ENCODE results near the gene JMJD6. TPM values are rescaled to one million over a fixed set of nuclear protein-coding genes. Genes with fewer than 3 reads are reported as not detected.
"Not testable (repeated sequence)": the region's sequence is repeated elsewhere in the genome, so short reads cannot be mapped to it uniquely, and the experiment has no call there.

JMJD6 gene
- total RNA-seq: 83.5 and 84.9 TPM in 2 replicates

- DNase-seq (ENCODE audit: low spot score): peak; percentile 96
- no peaks in the 10 kb centered on the region for H3K27me3 Mint-ChIP-seq (ENCODE audit: low read depth)
- no peaks in the 10 kb centered on the region for H3K9me3 Mint-ChIP-seq
- peak within 1 kb of the TSS; percentile 93 for H3K27ac Mint-ChIP-seq
- peak within 1 kb of the TSS; percentile 91 for H3K4me3 Mint-ChIP-seq (ENCODE audit: low read depth)
- intact Hi-C loops (cut with micrococcal nuclease): loop anchor here (1.0 to 5.0 kb wide), 5 partner anchors 11 to 949 kb away; partner anchors contain the start of genes MXRA7 and SRSF2
- peaks cover 27% of the 10 kb centered on the region for H3K4me1 Mint-ChIP-seq (ENCODE audit: low read depth)
- H3K36me3 Mint-ChIP-seq (ENCODE audit: low read depth): peaks cover 73% of the 10 kb centered on the region
Measured at GRCh38 chr17:76726231-76726775, at the start of gene JMJD6. TSS of gene JMJD6 (minus strand) at chr17:76726606. CDS start at chr17:76726475, 131 bp downstream.

- H3K27me3 Mint-ChIP-seq (ENCODE audit: low read depth): no peaks in the 10 kb centered on the region
- peak overlapping the region; percentile 1 for H3K27ac Mint-ChIP-seq
- H3K9me3 Mint-ChIP-seq: no peaks in the 10 kb centered on the region
- H3K4me1 Mint-ChIP-seq (ENCODE audit: low read depth): peaks cover 18% of the 10 kb centered on the region
- peaks cover 58% of the 10 kb centered on the region for H3K36me3 Mint-ChIP-seq (ENCODE audit: low read depth)
- intact Hi-C loops (cut with micrococcal nuclease): no loop called here
- no peak overlapping the region for H3K4me3 Mint-ChIP-seq (ENCODE audit: low read depth)
- DNase-seq (ENCODE audit: low spot score): no peak
Measured at GRCh38 chr17:76775021-76775600, 48.7 kb upstream of the JMJD6 start.

DNA sequence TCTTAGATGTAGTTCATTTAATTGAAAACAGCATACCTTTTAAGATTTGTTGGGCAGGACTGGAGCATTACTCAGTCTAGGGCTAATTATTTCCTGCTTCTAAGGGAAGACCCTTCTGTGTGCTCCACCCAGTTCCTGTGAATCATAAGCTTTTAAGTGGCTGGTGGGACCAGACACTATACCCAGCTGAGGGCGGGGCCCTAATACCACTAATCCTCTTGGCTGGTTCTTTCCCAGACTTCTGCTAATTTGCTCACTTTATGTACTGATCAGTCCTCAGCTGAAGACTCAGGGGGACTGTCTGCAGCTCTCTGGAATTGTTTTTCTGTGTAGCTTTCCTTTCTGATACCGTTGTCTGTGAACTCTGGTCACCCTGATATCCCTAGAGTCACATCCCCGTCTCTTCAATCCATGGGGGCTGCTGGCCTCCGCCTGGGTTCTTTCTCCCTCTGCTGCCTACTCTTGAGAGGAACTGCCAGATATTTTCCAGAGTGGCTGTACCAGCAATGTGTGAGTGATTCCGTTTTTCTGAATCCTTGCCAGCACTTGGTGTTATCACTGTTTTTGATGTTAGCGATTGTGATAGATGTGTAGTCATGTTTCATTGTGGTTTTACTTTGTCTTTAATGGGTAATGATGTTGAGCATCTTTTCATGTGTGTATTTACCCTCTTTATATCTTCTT lies 46.6 kb upstream of the JMJD6 start:
- H3K36me3 Mint-ChIP-seq (ENCODE audit: low read depth): peaks cover 55% of the 10 kb centered on the region
- H3K4me1 Mint-ChIP-seq (ENCODE audit: low read depth): peaks cover 18% of the 10 kb centered on the region
- intact Hi-C loops (cut with micrococcal nuclease): no loop called here
- DNase-seq (ENCODE audit: low spot score): peak; percentile 16
- peak overlapping the region; percentile 35 for H3K4me3 Mint-ChIP-seq (ENCODE audit: low read depth)
- peak overlapping the region; percentile 80 for H3K27ac Mint-ChIP-seq
- H3K9me3 Mint-ChIP-seq: no peaks in the 10 kb centered on the region
- H3K27me3 Mint-ChIP-seq (ENCODE audit: low read depth): no peaks in the 10 kb centered on the region

- no peak overlapping the region for H3K4me3 Mint-ChIP-seq (ENCODE audit: low read depth)
- no peaks in the 10 kb centered on the region for H3K27me3 Mint-ChIP-seq (ENCODE audit: low read depth)
- no peaks in the 10 kb centered on the region for H3K9me3 Mint-ChIP-seq
- intact Hi-C loops (cut with micrococcal nuclease): no loop called here
- H3K4me1 Mint-ChIP-seq (ENCODE audit: low read depth): peaks cover 4% of the 10 kb centered on the region
- peaks cover 21% of the 10 kb centered on the region for H3K36me3 Mint-ChIP-seq (ENCODE audit: low read depth)
- H3K27ac Mint-ChIP-seq: no peak overlapping the region
- no peak for DNase-seq (ENCODE audit: low spot score)
Measured at GRCh38 chr17:76758570-76758969, 32.2 kb upstream of the JMJD6 start.

- Mint-ChIP-seq H3K9me3 (no peaks in the 10 kb centered on the region), H3K4me3 (ENCODE audit: low read depth) (no peak overlapping the region), H3K4me1 (ENCODE audit: low read depth) (peaks cover 16% of the 10 kb centered on the region), H3K36me3 (ENCODE audit: low read depth) (peaks cover 31% of the 10 kb centered on the region), H3K27me3 (ENCODE audit: low read depth) (no peaks in the 10 kb centered on the region), H3K27ac (no peak overlapping the region)
- no peak for DNase-seq (ENCODE audit: low spot score)
- intact Hi-C loops (cut with micrococcal nuclease): no loop called here
Measured at GRCh38 chr17:76757256-76757655, 30.9 kb upstream of the JMJD6 start.

DNA sequence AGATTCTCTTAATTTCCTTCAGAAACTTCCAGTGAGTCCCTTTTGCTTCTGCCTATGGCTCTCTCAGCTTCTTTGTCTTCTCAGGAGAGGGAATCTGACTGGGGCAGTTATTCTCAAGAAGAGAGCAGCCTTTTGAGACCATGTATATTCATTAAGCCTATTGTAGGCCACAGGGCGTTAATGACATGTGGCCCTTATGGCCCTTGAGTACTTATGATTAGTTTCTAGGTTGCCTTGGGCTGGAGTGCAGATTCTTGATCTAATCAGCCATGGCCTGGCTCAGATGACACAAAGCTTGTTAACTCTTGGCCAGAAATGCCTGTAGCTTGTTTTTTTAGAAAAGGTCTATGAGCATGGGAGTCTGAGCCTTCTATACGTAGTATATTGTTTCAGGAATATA lies 28.9 kb upstream of the JMJD6 start:
- Mint-ChIP-seq H3K27me3 (ENCODE audit: low read depth) (no peaks in the 10 kb centered on the region), H3K27ac (no peak overlapping the region), H3K4me3 (ENCODE audit: low read depth) (no peak overlapping the region), H3K36me3 (ENCODE audit: low read depth) (peaks cover 31% of the 10 kb centered on the region), H3K4me1 (ENCODE audit: low read depth) (peaks cover 19% of the 10 kb centered on the region), H3K9me3 (no peaks in the 10 kb centered on the region)
- DNase-seq (ENCODE audit: low spot score): no peak
- intact Hi-C loops (cut with micrococcal nuclease): no loop called here

GRCh38 chr17:76753061-76753961 lies 26.9 kb upstream of the JMJD6 start:
- DNase-seq (ENCODE audit: low spot score): peak; percentile 14
- intact Hi-C loops (cut with micrococcal nuclease): loop anchor here (1.0 to 2.0 kb wide), 2 partner anchors 15 to 27 kb away; partner anchors contain the start of genes JMJD6, METTL23 and MFSD11
- Mint-ChIP-seq H3K4me1 (ENCODE audit: low read depth) (peaks cover 19% of the 10 kb centered on the region), H3K9me3 (no peaks in the 10 kb centered on the region), H3K27me3 (ENCODE audit: low read depth) (no peaks in the 10 kb centered on the region), H3K4me3 (ENCODE audit: low read depth) (peak overlapping the region; percentile 83), H3K36me3 (ENCODE audit: low read depth) (peaks cover 34% of the 10 kb centered on the region), H3K27ac (peak overlapping the region; percentile 84)

- Mint-ChIP-seq H3K4me3 (ENCODE audit: low read depth) (peak overlapping the region; percentile 55), H3K27me3 (ENCODE audit: low read depth) (no peaks in the 10 kb centered on the region), H3K9me3 (no peaks in the 10 kb centered on the region), H3K36me3 (ENCODE audit: low read depth) (peaks cover 34% of the 10 kb centered on the region), H3K27ac (peak overlapping the region; percentile 76), H3K4me1 (ENCODE audit: low read depth) (peaks cover 19% of the 10 kb centered on the region)
- no peak for DNase-seq (ENCODE audit: low spot score)
- intact Hi-C loops (cut with micrococcal nuclease): loop anchor here (2.0 kb wide), 1 partner anchor 13 kb away; the partner anchor contains the start of gene MFSD11
Measured at GRCh38 chr17:76752006-76752405, 25.6 kb upstream of the JMJD6 start.

- intact Hi-C loops (cut with micrococcal nuclease): no loop called here
- Mint-ChIP-seq H3K27me3 (ENCODE audit: low read depth) (no peaks in the 10 kb centered on the region), H3K4me3 (ENCODE audit: low read depth) (no peak overlapping the region), H3K9me3 (no peaks in the 10 kb centered on the region), H3K36me3 (ENCODE audit: low read depth) (peaks cover 31% of the 10 kb centered on the region), H3K4me1 (ENCODE audit: low read depth) (peaks cover 19% of the 10 kb centered on the region), H3K27ac (no peak overlapping the region)
- no peak for DNase-seq (ENCODE audit: low spot score)
Measured at GRCh38 chr17:76751416-76751993, 25.1 kb upstream of the JMJD6 start.

DNA sequence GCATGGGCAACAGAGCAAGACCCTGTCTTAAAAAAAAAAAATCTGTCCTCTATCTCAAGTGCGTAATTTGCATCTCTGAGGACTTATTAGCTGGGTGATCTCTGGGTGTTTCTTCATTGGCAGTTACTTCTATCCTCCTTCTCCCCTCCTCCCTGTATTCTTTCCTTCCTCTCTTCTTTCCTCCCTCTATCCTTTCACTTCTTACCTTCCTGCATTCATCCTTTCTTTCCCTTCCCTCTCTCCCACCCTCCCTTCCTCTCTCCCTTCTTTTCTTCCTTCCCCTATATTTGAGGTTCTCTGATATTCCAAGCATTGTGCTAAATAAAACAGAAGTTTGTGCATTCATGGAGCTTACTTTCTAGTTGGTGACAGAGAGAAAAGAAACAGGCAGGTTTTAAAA lies 22.3 kb upstream of the JMJD6 start:
- no peak for DNase-seq (ENCODE audit: low spot score)
- no peaks in the 10 kb centered on the region for H3K27me3 Mint-ChIP-seq (ENCODE audit: low read depth)
- H3K4me3 Mint-ChIP-seq (ENCODE audit: low read depth): no peak overlapping the region
- H3K27ac Mint-ChIP-seq: no peak overlapping the region
- intact Hi-C loops (cut with micrococcal nuclease): no loop called here
- H3K9me3 Mint-ChIP-seq: no peaks in the 10 kb centered on the region
- H3K4me1 Mint-ChIP-seq (ENCODE audit: low read depth): peaks cover 16% of the 10 kb centered on the region
- H3K36me3 Mint-ChIP-seq (ENCODE audit: low read depth): peaks cover 54% of the 10 kb centered on the region

DNA sequence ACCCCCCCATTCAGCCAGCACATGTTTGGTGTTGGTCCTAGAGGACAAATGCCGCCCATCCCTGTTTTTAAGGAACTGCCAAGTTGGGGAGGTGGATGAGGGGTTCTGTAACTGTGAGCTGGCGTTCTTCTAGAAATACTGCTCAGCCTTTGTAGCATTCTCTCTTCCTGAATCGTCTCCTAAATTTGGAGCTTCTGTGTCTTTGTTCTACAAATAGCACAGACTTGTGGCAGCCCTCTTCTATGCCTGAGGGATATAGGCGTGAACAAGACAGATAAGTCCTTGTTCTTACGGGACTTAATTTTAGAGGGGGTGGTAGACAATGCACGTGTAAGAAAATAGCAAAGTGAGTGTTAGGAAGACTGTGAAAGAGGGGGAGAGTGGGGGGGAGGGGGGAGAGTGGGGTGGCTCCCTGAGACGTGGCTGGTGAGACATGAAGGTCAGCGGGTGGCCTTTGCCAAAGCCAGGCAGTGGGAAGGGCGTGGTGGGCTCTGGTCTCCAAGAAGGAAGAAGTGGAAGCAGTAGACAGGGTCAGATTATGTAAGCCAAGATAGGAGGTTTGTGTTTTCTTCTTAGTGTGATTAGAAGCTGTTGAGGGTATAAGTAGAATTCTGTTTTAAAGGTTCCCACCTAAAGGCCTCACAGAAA lies 21.4 kb upstream of the JMJD6 start:
- H3K27me3 Mint-ChIP-seq (ENCODE audit: low read depth): no peaks in the 10 kb centered on the region
- no peak overlapping the region for H3K4me3 Mint-ChIP-seq (ENCODE audit: low read depth)
- H3K4me1 Mint-ChIP-seq (ENCODE audit: low read depth): peaks cover 8% of the 10 kb centered on the region
- peaks cover 50% of the 10 kb centered on the region for H3K36me3 Mint-ChIP-seq (ENCODE audit: low read depth)
- no peak overlapping the region for H3K27ac Mint-ChIP-seq
- intact Hi-C loops (cut with micrococcal nuclease): no loop called here
- no peak for DNase-seq (ENCODE audit: low spot score)
- no peaks in the 10 kb centered on the region for H3K9me3 Mint-ChIP-seq

GRCh38 chr17:76745785-76746184 lies 19.4 kb upstream of the JMJD6 start:
- intact Hi-C loops (cut with micrococcal nuclease); H3K27ac Mint-ChIP-seq; H3K4me1 Mint-ChIP-seq (ENCODE audit: low read depth); DNase-seq (ENCODE audit: low spot score); H3K4me3 Mint-ChIP-seq (ENCODE audit: low read depth); H3K9me3 Mint-ChIP-seq; H3K27me3 Mint-ChIP-seq (ENCODE audit: low read depth): not testable (repeated sequence)
- H3K36me3 Mint-ChIP-seq (ENCODE audit: low read depth): peaks cover 53% of the 10 kb centered on the region
